ENCODE measurements around the gene SYCN.

Gene SYCN

GRCh38 chr19:39169143-39169810 is 34.8 kb downstream of the SYCN start:
- no peak for DNase-seq

GRCh38 chr19:39168258-39169142 is 35.6 kb downstream of the SYCN start:
- DNase-seq: no peak

GRCh38 chr19:39167461-39168257 is 36.4 kb downstream of the SYCN start:
- peak; percentile 35 for DNase-seq

GRCh38 chr19:39166571-39167391 is 37.3 kb downstream of the SYCN start:
- DNase-seq: peak; percentile 64

- DNase-seq: no peak
These were observed 38.2 kb downstream of the SYCN start for GRCh38 chr19:39165857-39166256.

GRCh38 chr19:39164289-39164688 is 39.8 kb downstream of the SYCN start:
- DNase-seq: no peak

- DNase-seq: no peak
These were observed 40.4 kb downstream of the SYCN start for GRCh38 chr19:39163621-39164020.

- no peak for DNase-seq
These were observed 41.5 kb downstream of the SYCN start for GRCh38 chr19:39162441-39163043.

GRCh38 chr19:39160889-39161672 is 43.0 kb downstream of the SYCN start:
- no peak for DNase-seq

- no peak for DNase-seq
These were observed 43.6 kb downstream of the SYCN start for GRCh38 chr19:39160523-39160861.

- no peak for DNase-seq
These were observed 45.3 kb downstream of the SYCN start for GRCh38 chr19:39158646-39159260.

- no peak for DNase-seq
These were observed 46.1 kb downstream of the SYCN start for GRCh38 chr19:39157997-39158389.

- DNase-seq: no peak
These were observed 46.6 kb downstream of the SYCN start for GRCh38 chr19:39157275-39157996.

- DNase-seq: no peak
These were observed 47.5 kb downstream of the SYCN start for GRCh38 chr19:39156326-39157230.

GRCh38 chr19:39155741-39156140 is 48.3 kb downstream of the SYCN start:
- DNase-seq: no peak

GRCh38 chr19:39155114-39155700 is 48.9 kb downstream of the SYCN start:
- no peak for DNase-seq

GRCh38 chr19:39154629-39155100 is 49.4 kb downstream of the SYCN start:
- no peak for DNase-seq

GRCh38 chr19:39154100-39154628 is 49.9 kb downstream of the SYCN start:
- DNase-seq: no peak
